Activated CD4-positive, alpha-beta T cell treated with anti-CD3 and anti-CD28 coated beads, Interleukin-10, Interleukin-2, amounts not matched to agents 100 ng/mL and 50 ng/mL, durations not matched to agents 16 hours and 8 hours (primary cell): Measurements from ENCODE around the gene GPR148.

ENCODE experiments used
- DNase-seq: peaks from one replicate; pipeline ENCODE4 v3.0.0-alpha.2; 2020

The GPR148 gene

GRCh38 chr2:130754811-130755210 lies 25.9 kb downstream of the GPR148 start:
- DNase-seq, result no peak

- no peak for DNase-seq
Measured at GRCh38 chr2:130755256-130756052, 26.6 kb downstream of the GPR148 start, which contains the start of gene AMER3. TSS of gene AMER3 (plus strand) at chr2:130755540. CDS start at chr2:130762073, 6,533 bp downstream.

GRCh38 chr2:130756053-130756873 lies 27.4 kb downstream of the GPR148 start:
- DNase-seq, result peak; percentile 30

GRCh38 chr2:130756874-130757668 lies 28.2 kb downstream of the GPR148 start:
- DNase-seq, result no peak

- DNase-seq, result no peak
Measured at GRCh38 chr2:130759906-130760753, 31.3 kb downstream of the GPR148 start.

- DNase-seq, result no peak
Measured at GRCh38 chr2:130760754-130761751, 32.2 kb downstream of the GPR148 start.

GRCh38 chr2:130762031-130762909 lies 33.4 kb downstream of the GPR148 start:
- no peak for DNase-seq

GRCh38 chr2:130762910-130763385 lies 34.1 kb downstream of the GPR148 start:
- no peak for DNase-seq

- DNase-seq, result no peak
Measured at GRCh38 chr2:130763405-130763804, 34.5 kb downstream of the GPR148 start.

- no peak for DNase-seq
Measured at GRCh38 chr2:130764035-130764820, 35.4 kb downstream of the GPR148 start.

GRCh38 chr2:130764821-130765115 lies 35.9 kb downstream of the GPR148 start:
- DNase-seq, result no peak

- no peak for DNase-seq
Measured at GRCh38 chr2:130765464-130765863, 36.6 kb downstream of the GPR148 start.

GRCh38 chr2:130766037-130766436 lies 37.2 kb downstream of the GPR148 start:
- no peak for DNase-seq

GRCh38 chr2:130766711-130767407 lies 38.0 kb downstream of the GPR148 start:
- DNase-seq, result no peak

GRCh38 chr2:130767408-130767775 lies 38.5 kb downstream of the GPR148 start:
- no peak for DNase-seq

GRCh38 chr2:130768191-130768855 lies 39.5 kb downstream of the GPR148 start:
- DNase-seq, result peak; percentile 8

- no peak for DNase-seq
Measured at GRCh38 chr2:130769343-130769907, 40.6 kb downstream of the GPR148 start.
